ENCODE results near the gene CRACDL. TPM values are rescaled to one million over a fixed set of nuclear protein-coding genes. Genes with fewer than 3 reads are reported as not detected.

Gene CRACDL
- total RNA-seq, 4 donors from 2014 or later, result 10.9 to 22.6 (median 14.0) TPM

DNA sequence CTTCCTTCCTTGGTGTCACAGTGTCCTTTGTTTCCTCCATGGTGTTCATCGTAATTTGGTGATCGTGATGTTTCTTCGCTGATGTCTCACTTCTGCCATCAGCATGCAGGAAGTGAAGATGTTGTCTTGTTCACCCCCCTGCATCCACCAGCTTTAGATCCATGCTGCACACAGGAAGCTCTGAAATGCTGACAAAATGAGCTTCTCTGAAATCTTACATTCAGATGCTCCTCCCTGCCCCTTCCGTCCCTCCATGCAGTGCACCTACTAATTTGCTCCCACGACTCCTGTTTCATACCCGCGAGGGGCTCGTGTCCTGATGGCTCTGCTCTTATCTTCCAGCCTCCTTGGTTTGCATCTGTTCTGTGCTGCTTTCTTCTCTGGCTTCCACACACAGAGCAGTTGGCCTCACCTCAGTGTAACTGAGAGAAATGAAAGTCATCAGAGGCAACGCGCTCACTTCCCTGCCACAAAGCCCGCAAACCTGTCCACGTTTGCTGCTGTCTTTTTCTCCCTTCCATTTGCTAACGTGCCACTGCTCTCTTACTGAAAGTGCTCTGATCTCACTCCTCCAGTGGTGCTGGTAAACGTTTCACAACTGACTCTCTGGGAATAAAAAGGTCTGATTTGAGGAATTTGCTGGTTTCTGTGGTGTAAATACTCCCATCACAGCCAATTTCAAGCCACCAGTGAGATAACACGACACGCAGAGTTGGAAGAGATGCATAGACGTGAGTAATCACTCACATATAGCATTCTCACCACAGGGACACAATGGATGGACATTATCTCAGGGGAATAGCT lies 164.1 kb downstream of the CRACDL start:
- intact Hi-C loops (cut with DNase I; ENCODE audit: low total_unique reads), result no loop called here
- TF ChIP-seq POLR2A (IDR thresholded peaks at IDR 0.05), result no peak
- TF ChIP-seq, protein P1, sequence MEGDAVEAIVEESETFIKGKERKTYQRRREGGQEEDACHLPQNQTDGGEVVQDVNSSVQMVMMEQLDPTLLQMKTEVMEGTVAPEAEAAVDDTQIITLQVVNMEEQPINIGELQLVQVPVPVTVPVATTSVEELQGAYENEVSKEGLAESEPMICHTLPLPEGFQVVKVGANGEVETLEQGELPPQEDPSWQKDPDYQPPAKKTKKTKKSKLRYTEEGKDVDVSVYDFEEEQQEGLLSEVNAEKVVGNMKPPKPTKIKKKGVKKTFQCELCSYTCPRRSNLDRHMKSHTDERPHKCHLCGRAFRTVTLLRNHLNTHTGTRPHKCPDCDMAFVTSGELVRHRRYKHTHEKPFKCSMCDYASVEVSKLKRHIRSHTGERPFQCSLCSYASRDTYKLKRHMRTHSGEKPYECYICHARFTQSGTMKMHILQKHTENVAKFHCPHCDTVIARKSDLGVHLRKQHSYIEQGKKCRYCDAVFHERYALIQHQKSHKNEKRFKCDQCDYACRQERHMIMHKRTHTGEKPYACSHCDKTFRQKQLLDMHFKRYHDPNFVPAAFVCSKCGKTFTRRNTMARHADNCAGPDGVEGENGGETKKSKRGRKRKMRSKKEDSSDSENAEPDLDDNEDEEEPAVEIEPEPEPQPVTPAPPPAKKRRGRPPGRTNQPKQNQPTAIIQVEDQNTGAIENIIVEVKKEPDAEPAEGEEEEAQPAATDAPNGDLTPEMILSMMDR (IDR thresholded peaks at IDR 0.05), result no peak
- WGBS, 2 donors, result 60 to 71% methylated on average over 17 of the region's 17 CpGs
- no peak overlapping the region for H3K4me3 ChIP-seq (ENCODE audit: low read depth, poor library complexity, severe bottlenecking)
- no peak for DNase-seq (ENCODE audit: low spot score in 2 of 2)

DNA sequence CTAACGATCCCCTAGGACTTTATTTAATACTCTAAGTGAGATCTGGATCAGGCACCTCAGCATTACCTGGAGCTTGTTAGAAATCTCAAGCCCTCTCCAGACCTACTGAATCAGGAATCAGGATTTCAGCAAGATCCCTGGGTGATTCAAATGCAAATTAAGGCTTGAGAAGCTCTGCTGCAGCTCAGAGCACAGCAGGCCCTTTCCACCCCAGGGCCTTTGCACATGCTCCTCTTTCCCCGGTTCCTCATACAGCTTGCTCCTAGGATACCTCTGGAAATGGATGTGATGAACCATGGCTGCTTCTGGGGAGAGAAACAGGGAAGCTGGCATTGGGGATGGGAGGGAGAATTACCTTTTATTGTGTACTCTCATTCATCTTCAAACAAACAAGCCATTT lies 164.8 kb downstream of the CRACDL start:
- WGBS, 2 donors, result 81 to 88% methylated on average over 2 of the region's 2 CpGs
- intact Hi-C loops (cut with DNase I; ENCODE audit: low total_unique reads), result no loop called here
- TF ChIP-seq POLR2A (IDR thresholded peaks at IDR 0.05), result no peak
- TF ChIP-seq, protein P1 (IDR thresholded peaks at IDR 0.05), result no peak
- DNase-seq (ENCODE audit: low spot score in 2 of 2), result no peak
- no peak overlapping the region for H3K4me3 ChIP-seq (ENCODE audit: low read depth, poor library complexity, severe bottlenecking)

DNA sequence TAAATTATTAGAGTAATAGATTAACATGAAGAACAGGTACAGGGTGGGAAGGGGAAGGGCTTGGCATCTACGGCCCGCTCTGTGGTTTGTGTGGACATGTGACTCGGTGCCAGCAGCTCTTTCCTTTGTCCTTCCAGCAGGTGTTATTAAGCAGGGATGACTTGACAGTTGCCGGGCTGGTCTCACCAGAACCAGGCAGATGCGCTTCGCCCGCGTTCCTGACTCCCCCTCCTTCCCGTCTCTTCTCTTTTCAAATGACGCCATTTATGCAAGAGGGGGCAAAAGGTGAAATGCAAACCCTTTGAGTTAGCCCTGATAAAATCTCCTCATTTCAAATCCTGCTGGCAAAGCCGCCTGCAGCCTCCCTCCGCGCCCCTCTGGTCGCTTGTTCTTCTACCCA lies 166.2 kb downstream of the CRACDL start:
- WGBS, 2 donors, result 51 to 60% methylated on average over 14 of the region's 14 CpGs
- intact Hi-C loops (cut with DNase I; ENCODE audit: low total_unique reads), result no loop called here
- no peak for TF ChIP-seq POLR2A (IDR thresholded peaks at IDR 0.05)
- TF ChIP-seq, protein P1 (IDR thresholded peaks at IDR 0.05), result no peak
- DNase-seq (ENCODE audit: low spot score in 2 of 2), result no peak
- H3K4me3 ChIP-seq (ENCODE audit: low read depth, poor library complexity, severe bottlenecking), result no peak overlapping the region

DNA sequence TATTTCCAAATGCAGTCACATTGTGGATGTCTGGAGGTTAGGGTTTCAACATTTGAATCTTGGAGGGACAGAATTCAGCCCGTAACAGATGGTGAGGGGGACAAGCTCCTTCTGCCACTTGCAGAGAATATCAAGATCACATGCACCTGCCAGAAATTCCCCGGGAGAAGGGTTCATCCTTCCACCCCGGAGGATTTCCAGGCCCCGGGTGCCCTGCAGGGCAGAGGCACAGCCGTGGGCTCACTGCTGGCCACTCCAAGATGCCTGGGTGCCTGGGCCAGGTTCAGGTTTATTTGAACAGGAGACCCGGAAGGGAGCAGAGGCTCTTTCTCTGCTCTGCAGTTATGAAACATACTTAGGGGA lies 166.9 kb downstream of the CRACDL start:
- no peak overlapping the region for H3K4me3 ChIP-seq (ENCODE audit: low read depth, poor library complexity, severe bottlenecking)
- intact Hi-C loops (cut with DNase I; ENCODE audit: low total_unique reads), result no loop called here
- TF ChIP-seq POLR2A (IDR thresholded peaks at IDR 0.05), result no peak
- TF ChIP-seq, protein P1 (IDR thresholded peaks at IDR 0.05), result no peak
- DNase-seq (ENCODE audit: low spot score in 2 of 2), result no peak
- WGBS, 2 donors, result 87 to 90% methylated on average over 6 of the region's 6 CpGs

DNA sequence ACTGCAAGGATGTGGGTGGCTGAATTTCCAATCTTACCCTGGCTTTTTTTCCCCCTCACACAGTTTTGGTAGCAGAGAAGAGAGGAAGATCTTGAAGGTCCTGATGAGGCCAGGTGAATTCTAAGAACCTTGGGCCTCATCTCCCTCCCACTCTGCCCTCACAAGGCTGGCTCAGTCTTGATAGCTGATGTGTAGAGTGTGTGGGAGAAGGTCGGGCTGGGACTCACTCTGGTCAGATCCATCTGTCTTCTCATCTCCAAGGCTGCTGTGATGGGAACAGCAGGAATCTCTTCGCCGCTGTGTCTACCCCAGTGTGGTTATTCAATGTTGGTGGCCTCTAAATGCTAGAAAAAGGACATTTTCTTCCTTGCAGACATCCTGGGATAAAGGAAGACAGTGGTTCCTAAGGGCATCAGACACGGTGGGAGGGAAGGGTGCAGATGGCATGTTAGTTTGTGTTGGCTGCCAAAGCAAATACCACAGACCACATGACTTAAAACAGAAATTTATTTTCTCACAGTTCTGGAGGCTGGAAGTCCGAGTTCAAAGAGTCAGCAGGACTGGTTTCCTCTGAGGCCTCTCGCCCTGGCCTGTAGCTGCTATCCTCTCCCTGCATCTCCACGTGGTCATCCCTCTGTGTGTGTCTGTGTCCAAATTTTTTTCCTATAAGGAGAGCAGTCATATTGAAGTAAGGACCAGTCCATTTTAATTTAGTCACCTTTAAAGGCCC lies 167.5 kb downstream of the CRACDL start:
- WGBS, 2 donors, result 59 to 62% methylated on average over 7 of the region's 7 CpGs
- TF ChIP-seq, protein P1 (IDR thresholded peaks at IDR 0.05), result no peak
- no peak for TF ChIP-seq POLR2A (IDR thresholded peaks at IDR 0.05)
- no peak for DNase-seq (ENCODE audit: low spot score in 2 of 2)
- intact Hi-C loops (cut with DNase I; ENCODE audit: low total_unique reads), result no loop called here
- no peak overlapping the region for H3K4me3 ChIP-seq (ENCODE audit: low read depth, poor library complexity, severe bottlenecking)
